ENCODE results near the gene FOCAD.

- no peak for TF ChIP-seq CTCF (IDR thresholded peaks at IDR 0.05)
- TF ChIP-seq POLR2AphosphoS5 (IDR thresholded peaks at IDR 0.05): no peak
Measured at GRCh38 chr9:21023861-21024260, 339.8 kb downstream of the FOCAD start.

All from esophagus muscularis mucosa (tissue), 3 donors.